ENCODE measurements around the gene PHKG1.
"Not testable (repeated sequence)": the region's sequence is repeated elsewhere in the genome, so short reads cannot be mapped to it uniquely, and the experiment has no call there.

Gene PHKG1

GRCh38 chr7:56033671-56034432 lies 58.9 kb downstream of the PHKG1 start:
- DNase-seq = peak; percentile 85

GRCh38 chr7:56032578-56032977 lies 60.2 kb downstream of the PHKG1 start:
- DNase-seq = not testable (repeated sequence)

- not testable (repeated sequence) for DNase-seq
Observed at GRCh38 chr7:56031556-56031955, 61.2 kb downstream of the PHKG1 start.

- no peak for DNase-seq
Observed at GRCh38 chr7:56030340-56030739, 62.4 kb downstream of the PHKG1 start.

Measured in OCI-M1 (cell line).